GM18526 (cell line): ENCODE results near the gene TMPRSS9.

Experiments used
- POLR2A ChIP-seq: IDR thresholded peaks from 3 replicates; pipeline ENCODE4 v1.6.1; 2011; ENCODE audit not compliant: insufficient read length; ENCODE audit errors: extremely low read depth

Gene TMPRSS9

DNA sequence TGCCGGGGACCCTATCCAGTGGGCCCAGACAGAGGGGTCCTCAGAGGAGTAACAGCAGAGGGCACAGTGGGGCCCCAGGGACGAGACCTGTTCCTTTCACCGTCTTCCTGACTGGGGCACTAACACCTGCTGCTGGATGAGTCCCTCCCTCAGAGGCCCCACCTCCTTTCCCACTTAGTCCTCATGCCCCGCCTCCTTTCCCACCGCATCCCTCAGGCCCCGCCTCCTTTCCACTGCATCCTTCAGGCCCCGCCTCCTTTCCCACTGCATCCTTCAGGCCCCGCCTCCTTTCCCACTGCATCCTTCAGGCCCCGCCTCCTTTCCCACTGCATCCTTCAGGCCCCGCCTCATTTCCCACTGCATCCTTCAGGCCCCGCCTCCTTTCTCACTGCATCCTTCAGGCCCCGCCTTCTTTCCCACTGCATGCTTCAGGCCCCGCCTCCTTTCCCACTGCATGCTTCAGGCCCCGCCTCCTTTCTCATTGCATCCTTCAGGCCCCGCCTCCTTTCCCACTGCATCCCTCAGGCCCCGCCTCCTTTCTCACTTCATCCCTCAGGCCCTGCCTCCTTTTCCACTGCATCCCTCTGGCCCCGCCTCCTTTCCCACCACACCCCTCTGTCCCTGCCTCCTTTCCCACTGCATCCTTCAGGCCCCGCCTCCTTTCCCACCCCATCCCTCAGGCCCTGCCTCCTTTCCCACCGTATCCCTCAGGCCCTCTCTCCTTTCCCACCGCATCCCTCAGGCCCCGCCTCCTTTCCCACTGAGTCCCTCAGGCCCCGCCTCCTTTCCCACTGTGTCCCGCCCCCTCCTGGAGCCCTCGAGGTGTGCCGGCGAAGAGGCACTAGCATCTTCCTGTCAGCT is 24.8 kb upstream of the TMPRSS9 start:
- TF ChIP-seq POLR2A = no peak

DNA sequence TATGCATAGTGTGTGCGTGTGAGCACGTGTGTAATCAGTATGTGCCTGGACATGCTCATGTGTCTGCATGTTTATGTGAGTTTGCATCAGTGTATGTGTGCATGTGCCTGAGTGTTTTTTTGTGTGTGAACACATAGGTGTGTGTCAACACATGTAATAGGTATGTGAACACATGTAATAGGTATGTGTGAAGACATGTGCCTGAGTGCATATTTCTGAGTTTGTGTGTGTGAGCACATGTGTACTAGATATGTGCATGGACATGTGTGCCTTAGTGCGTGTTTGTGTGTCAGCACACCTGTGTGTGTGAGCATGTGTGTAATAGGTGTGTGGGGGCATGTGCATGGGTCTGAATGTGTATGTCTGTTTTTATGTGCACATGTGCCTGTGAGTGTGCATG is 24.2 kb upstream of the TMPRSS9 start:
- no peak for TF ChIP-seq POLR2A

DNA sequence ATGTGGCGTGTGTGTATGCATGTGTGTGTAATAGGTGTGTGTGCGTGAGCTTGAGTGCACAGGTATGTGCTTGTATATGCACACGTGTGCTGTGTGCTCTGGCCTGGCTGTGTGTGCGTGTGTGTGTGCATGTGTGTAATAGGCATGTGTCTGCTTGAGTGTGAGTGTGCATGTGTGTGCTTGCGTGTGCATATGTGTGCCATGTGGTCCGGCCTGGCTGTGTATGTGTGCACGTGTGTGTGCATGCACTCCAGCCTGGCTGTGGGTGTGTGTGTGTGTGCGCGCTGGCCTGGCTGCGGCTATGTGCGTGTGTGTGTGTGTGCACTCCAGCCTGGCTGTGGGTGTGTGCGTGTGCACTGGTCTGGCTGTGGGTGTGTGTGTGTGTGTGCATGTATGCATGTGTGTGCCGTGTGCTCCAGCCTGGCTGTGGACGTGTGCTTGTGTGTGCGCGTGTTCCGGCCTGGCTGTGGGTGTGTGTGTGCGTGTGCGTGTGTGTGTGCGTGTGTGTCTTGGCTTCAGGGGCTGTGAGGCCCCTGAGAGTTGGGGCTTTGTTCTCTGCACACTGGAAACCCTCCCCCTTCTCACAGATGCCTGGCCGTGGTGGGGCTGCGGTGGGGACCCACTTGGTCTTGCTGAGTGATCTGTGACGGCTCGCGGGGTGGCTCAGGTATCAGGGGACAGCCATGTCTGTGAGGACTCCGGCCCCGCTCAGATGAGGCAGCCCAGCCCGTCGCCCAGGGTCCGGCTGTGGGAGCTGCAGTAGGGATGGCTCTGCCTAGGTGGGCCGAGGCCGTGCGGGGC is 23.3 kb upstream of the TMPRSS9 start:
- TF ChIP-seq POLR2A = no peak

DNA sequence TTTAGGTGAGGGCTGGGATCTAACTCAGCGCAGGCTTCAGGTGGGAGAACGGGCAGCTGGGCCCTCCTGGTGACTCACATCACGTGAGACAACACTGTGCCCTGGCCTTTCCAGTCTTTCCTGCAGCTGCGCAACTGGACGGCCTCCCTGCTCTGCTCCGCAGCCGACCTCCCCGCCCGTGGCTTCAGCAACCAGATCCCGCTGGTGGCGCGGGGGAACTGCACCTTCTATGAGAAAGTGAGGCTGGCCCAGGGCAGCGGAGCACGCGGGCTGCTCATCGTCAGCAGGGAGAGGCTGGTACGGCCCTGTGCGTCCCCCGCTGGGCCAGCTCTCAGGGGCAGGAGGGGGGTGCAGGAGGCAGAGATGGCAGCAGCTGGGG is 22.7 kb upstream of the TMPRSS9 start:
- no peak for TF ChIP-seq POLR2A

DNA sequence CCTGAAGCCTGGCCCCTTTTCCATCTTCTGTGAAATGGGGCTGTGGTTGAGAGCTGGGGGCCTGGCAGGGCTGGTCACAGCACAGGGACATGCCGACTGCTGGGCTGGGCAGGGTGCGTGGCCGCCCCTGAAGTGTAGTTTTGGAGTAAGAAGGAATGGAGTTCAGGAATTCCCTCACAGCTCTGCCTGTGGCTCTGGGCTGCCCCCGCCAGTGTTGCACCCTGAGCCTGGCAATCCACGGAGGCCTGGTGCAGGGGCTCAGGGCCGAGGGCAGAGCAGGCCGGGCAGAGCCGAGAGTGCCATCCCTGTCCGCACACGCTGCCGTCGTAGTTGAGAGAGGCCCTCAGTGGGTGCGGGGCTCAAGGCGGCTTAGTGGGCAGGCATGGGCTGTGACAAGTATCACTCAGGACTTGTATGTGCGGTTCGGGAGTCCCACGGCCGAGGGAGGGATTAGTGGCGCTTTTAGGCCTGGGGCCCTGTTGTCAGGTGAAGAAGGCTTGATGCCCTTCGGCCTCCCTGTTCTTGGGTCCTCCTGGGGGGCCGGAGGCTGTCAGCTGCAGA is 21.9 kb upstream of the TMPRSS9 start:
- TF ChIP-seq POLR2A = no peak

DNA sequence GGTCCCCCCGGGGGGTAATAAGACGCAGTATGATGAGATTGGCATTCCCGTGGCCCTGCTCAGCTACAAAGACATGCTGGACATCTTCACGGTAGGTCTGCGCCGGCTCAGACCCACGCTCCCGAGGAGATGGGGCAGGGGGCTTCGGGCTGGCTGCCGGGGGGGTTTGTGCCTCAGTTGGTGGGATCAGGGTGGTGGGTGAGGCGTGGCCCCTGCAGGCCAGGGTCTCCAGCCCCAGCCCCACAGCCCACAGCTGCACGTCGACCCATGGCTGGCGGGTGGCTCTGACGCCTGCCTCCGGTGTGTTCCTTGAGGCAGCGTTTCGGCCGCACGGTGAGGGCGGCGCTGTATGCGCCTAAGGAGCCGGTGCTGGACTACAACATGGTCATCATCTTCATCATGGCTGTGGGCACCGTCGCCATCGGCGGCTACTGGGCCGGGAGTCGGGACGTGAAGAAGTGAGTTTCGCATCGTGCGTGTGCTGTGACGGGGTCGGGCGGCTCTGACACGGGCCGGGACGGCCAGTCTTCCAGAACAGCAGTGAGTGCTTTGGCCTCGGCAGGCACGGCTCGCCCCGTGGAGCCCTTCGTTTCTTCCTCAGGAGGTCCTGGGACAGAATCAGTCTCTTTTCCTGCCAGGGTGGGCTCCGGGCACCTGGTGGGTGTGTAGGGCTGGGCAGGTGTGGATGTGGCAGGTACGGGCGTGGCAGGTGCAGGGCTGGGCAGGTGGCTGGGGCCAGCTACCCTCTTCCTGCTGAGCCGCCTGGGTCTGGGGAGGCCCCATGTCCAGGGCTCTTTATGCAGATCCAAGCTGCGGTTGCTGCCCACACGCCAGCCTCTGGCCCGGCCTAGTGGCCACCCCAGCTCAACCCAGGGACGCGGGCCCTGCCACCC is 21.1 kb upstream of the TMPRSS9 start:
- no peak for TF ChIP-seq POLR2A

DNA sequence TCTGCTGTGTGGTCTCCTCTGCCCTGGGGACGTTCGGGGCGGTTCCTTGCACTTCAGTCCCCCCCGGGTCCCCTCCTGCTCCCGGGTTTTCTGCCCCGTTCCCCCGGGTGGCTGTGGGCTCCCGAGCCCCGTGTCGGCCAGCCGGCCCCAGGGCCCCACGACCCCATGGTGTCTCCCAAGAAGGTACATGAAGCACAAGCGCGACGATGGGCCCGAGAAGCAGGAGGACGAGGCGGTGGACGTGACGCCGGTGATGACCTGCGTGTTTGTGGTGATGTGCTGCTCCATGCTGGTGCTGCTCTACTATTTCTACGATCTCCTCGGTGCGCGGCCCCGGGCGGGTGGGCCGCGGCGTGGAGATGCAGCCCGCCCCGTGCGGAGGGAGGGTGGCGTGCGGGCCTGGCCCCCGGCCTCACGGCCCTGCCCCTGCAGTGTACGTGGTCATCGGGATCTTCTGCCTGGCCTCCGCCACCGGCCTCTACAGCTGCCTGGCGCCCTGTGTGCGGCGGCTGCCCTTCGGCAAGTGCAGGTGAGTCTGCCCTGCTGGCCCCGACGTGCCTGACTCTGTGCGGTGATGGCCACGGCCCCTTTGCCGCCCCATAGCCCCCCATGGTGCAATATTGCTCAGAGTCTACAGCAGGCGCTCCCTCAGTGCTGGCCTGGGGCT is 20.3 kb upstream of the TMPRSS9 start:
- no peak for TF ChIP-seq POLR2A

DNA sequence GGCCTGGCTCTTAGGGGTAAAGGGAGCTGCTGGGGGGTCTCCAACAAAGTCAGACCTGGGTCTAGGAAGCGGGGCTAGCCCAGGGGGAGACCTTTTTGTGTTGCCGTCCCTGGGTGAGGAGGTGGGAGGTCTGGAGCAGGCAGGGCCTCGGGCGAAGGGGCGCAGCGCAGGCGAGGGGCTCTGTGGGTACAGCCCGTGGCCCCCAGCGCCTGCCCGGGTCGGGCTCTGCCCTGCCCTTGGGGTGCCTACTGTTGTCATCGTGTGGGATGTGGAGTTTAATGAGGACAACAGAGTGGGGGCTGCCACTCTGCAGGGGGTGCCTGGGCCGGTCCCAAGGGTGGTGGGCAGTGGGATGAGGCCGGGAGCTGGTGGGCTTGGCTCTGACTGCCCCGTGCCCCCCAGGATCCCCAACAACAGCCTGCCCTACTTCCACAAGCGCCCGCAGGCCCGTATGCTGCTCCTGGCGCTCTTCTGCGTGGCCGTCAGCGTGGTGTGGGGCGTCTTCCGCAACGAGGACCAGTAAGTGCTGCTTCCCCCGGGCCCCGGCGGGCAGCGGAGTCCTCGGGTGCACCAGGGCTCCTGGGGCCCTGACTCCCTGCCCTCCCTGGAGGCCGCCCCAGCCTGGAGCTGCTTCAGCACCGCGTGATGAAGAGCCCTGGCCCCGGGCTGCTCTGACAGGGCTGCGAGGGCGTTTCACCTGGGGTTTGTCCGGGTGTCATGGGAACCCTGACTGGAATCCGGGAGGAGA is 19.4 kb upstream of the TMPRSS9 start:
- TF ChIP-seq POLR2A = no peak

DNA sequence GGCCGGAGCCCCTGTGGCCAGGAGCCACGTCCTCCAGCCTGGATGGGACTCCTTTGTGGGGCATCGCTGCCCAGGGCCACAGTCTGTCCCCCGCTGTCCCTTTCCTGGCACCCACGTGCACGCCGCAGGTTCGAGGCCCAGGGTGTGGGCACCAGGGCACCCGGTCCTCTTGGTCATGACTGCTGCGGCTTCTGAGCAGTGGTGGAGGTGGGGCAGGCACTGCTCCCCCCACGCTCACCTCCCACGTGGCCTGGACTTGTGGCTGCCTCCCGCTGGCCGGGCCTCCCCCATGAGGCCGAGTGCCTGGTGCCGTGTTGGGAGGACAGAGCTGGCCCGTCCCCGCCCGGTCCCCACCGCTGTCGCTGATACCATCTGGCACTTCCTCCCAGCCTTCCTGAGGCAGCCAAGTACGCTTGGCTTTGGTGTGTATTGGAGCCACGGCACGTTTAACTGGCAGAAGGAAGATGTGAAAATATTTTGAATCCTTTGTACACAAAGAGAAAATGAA is 18.8 kb upstream of the TMPRSS9 start:
- no peak for TF ChIP-seq POLR2A

DNA sequence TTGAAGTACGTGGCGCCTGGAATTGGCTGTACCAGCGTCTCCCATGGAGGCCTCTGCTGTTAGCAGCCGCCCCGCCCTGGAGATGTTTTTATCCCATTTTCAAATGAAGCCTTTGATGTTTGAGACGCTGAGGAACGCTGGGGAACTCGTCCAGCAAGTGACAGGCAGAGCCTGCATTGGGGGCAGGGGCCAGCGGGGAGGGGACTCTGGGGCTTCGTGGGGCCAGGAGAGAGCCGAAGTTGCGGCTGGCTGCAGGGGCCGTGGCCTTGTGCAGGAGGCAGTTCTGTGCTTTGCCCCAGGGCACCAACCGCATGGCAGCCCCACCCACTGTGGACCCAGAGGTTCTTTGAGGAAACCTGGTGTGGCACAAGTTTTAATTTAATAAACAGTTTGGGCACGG is 18.1 kb upstream of the TMPRSS9 start:
- TF ChIP-seq POLR2A = no peak

DNA sequence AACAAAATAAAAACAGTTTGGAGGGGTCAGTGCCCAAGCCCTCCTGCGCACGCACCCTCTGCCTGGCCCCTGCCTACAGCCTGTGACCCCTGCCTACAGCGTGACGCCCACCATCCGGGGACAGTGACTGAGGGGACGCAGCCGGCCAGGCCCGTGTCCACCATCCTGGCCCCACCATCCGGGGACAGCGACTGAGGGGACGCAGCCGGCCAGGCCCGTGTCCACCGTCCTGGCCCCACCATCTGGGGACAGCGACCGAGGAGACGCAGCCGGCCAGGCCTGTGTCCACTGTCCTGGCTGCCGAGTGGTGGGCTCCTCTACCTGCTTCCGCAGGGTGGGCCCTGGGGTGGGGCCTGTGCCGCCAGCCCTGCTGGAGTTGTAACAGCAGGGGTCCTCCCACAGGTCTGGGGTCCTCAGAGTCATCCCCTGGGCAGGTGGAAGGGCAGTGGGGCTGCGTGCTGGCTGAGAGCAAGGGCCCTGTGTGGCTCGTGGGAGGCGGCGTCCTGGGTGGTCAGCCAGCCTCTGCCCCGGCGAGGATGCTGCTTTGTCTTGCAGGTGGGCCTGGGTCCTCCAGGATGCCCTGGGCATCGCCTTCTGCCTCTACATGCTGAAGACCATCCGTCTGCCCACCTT is 17.3 kb upstream of the TMPRSS9 start:
- no peak for TF ChIP-seq POLR2A

DNA sequence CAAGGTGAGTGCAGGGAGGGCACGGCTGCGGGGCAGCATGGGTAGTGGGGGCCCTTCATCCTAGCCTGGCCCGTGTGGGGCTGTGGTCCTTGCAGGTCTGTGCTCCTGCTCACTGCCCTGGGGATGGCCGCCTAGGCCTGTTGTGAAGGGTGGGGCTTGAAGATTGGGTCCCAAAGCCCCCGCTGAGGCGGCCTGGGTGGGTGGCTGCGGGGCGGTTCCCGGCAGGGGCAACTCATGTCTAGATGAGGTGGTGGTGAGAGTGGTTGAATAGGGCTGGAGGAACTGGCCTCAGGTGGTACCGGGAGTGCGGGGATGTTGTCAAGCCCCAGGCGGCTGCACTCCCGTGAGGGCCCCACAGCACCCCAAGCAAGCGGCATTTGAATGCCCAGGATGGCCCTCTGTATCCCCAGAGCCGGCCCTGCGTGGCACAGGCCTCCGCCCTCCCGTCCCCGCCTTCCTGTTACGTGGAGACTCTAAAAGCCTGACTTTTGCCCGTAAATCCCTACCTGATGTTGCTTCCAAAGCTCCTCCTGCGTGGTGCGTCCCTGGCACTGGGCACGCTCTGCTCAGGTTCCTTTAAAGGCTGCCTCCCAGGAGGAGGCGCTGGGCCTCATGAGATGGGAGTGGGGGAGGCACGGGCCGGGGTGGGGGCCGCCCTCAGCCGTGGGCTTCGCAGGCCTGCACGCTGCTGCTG is 16.6 kb upstream of the TMPRSS9 start:
- no peak for TF ChIP-seq POLR2A
